Tibial nerve (tissue), 4 donors: Measurements from ENCODE around the gene AOC2. TPM values are rescaled to one million over a fixed set of nuclear protein-coding genes. Genes with fewer than 3 reads are reported as not detected.
"Not testable (repeated sequence)": the region's sequence is repeated elsewhere in the genome, so short reads cannot be mapped to it uniquely, and the experiment has no call there.

Source experiments
- DNase-seq, 2 donors: peaks; one replicate each; pipeline ENCODE4 v3.0.0-alpha.2; 2019; ENCODE audit warnings: low spot score in 2 of 2
- H3K27ac ChIP-seq, 4 donors: fragments of 200-600 bp; sonication (generic) in 3 of 4; one replicate each; pipeline ENCODE4 v1.5.1; 2017 to 2019; ENCODE audit warnings: mild to moderate bottlenecking in 1 of 4
- H3K27me3 ChIP-seq, 2 donors: fragments of 200-600 bp; sonication (generic) in 1 of 2; one replicate each; pipeline versions ENCODE4 v1.5.1 to v1.6.0; 2017 to 2019
- H3K36me3 ChIP-seq, 3 donors: fragments of 200-600 bp; sonication (generic); one replicate each; pipeline ENCODE4 v1.5.1; 2018 to 2019
- H3K4me1 ChIP-seq, 4 donors: fragments of 200-600 bp; sonication (generic) in 3 of 4; one replicate each; pipeline ENCODE4 v1.5.1; 2017 to 2019
- H3K4me3 ChIP-seq, 4 donors: fragments of 200-600 bp; sonication (generic) in 3 of 4; one replicate each; pipeline ENCODE4 v1.5.1; 2017 to 2019; ENCODE audit warnings: mild to moderate bottlenecking in 1 of 4, moderate library complexity in 1 of 4
- H3K9me3 ChIP-seq, 4 donors: fragments of 200-600 bp; sonication (generic) in 3 of 4; one replicate each; pipeline ENCODE4 v1.5.1; 2017 to 2019
- EP300 ChIP-seq, 2 donors: sonication (generic); formaldehyde crosslinking; IDR thresholded peaks; one replicate each; pipeline ENCODE4 v1.6.1; 2017; ENCODE audit warnings: antibody characterized with exemption in 2 of 2, mild to moderate bottlenecking in 1 of 2
- POLR2A ChIP-seq, 2 donors: fragments of 450-650 bp; IDR thresholded peaks; one replicate each; pipeline ENCODE4 v1.6.1; 2017; ENCODE audit warnings: antibody characterized with exemption in 2 of 2, mild to moderate bottlenecking in 2 of 2, moderate library complexity in 2 of 2
- WGBS, 2 donors: methylation state at CpG; one replicate each; pipeline ENCODE4 v1.1.5; 2018; 5-methylcytosine and 5-hydroxymethylcytosine counted together
- total RNA-seq, 4 donors: library from RNA; depleted of rRNA; stranded (reverse); fragments of >200 nt; gene quantifications; one replicate each; pipeline ENCODE4 v1.1.0, GENCODE V29; 2016
- TF ChIP-seq, protein P1 (sequence below), 5 experiments: fragments of 200-600 bp in 3 of 5; fragments of 450-650 bp in 2 of 5; sonication (generic) in 3 of 5; IDR thresholded peaks; one replicate each; pipeline ENCODE4 v1.5.1; 2016 to 2019; ENCODE audit warnings: antibody characterized with exemption in 5 of 5, mild to moderate bottlenecking in 3 of 5, moderate library complexity in 2 of 5

The AOC2 gene
- total RNA-seq, 4 donors from 2014 or later, result 2.0 to 3.3 (median 3.0) TPM

DNA sequence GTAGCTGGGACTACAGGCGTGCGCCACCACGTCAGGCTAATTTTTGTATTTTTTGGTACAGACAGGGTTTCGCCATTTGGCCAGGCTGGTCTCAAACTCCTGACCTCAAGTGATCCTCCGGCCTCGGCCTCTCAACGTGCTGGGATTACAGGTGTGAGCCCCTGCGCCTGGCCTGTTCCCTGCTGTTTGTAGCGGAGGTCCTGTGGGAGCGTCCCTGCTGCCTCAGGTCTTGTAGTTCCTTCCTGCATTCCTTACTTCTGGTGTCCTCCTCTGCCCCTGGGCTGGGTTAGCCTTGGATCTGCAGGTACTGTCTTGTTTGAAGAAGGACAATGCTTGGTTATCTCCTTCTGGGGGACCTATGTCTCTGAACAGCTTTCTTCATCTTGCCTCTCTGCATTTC lies 32.7 kb downstream of the AOC2 start:
- H3K4me3 ChIP-seq, result no peak overlapping the region
- TF ChIP-seq EP300 (IDR thresholded peaks at IDR 0.05) (no peak), POLR2A (IDR thresholded peaks at IDR 0.05) (no peak)
- TF ChIP-seq, protein P1, sequence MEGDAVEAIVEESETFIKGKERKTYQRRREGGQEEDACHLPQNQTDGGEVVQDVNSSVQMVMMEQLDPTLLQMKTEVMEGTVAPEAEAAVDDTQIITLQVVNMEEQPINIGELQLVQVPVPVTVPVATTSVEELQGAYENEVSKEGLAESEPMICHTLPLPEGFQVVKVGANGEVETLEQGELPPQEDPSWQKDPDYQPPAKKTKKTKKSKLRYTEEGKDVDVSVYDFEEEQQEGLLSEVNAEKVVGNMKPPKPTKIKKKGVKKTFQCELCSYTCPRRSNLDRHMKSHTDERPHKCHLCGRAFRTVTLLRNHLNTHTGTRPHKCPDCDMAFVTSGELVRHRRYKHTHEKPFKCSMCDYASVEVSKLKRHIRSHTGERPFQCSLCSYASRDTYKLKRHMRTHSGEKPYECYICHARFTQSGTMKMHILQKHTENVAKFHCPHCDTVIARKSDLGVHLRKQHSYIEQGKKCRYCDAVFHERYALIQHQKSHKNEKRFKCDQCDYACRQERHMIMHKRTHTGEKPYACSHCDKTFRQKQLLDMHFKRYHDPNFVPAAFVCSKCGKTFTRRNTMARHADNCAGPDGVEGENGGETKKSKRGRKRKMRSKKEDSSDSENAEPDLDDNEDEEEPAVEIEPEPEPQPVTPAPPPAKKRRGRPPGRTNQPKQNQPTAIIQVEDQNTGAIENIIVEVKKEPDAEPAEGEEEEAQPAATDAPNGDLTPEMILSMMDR (IDR thresholded peaks at IDR 0.05), result no peak
- no peak overlapping the region for H3K27ac ChIP-seq
- H3K9me3 ChIP-seq, result no peaks in the 10 kb centered on the region
- WGBS, 2 donors, result 92% methylated on average over 10 of the region's 10 CpGs
- H3K36me3 ChIP-seq, result no peaks in the 10 kb centered on the region
- H3K27me3 ChIP-seq, result no peaks in the 10 kb centered on the region
- H3K4me1 ChIP-seq, result peaks cover 0 to 4% (median 0%) of the 10 kb centered on the region in 4 donors
- no peak for DNase-seq

DNA sequence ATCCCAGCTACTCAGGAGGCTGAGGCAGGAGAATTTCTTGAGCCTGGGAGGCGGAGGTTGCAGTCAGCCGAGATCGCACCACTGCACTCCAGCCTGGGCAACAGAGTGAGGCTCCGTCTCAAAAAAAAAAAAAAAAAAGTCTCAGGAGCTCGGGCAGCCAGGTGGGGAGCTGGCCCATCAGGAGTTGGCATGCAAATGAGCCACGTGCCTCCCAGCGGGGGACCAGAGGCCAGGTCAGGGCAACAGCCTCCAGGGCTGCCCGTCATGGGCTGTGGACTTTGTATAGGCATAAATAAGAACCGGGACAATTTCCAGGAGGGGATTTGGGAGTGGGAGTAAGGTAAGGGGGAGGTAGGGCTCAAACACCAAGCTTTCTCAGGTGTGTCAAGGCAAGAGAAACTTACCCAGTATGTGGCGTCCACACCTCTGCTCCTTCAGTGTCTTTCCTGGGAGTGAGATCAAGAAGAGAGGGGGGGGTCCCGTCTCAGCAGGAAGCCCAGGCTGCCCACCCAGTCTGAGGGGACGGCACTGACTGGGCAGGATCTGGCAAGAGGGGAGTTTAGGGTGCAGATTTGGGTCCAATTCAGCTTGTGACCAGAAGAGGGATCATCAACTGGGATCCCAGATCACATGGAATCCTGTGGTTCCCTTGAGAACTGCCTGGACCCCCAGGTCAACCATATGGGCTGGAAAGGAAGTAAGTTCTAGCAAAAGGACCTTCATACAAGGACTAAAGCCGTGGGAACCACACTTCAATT lies 33.9 kb downstream of the AOC2 start:
- no peaks in the 10 kb centered on the region for H3K27me3 ChIP-seq
- no peaks in the 10 kb centered on the region for H3K36me3 ChIP-seq
- no peaks in the 10 kb centered on the region for H3K9me3 ChIP-seq
- DNase-seq, result no peak
- H3K4me1 ChIP-seq, result peaks cover 0 to 4% (median 0%) of the 10 kb centered on the region in 4 donors
- H3K27ac ChIP-seq, result no peak overlapping the region
- no peak overlapping the region for H3K4me3 ChIP-seq
- 29 to 46% methylated on average over 13 of the region's 13 CpGs for WGBS, 2 donors
- TF ChIP-seq, protein P1 (IDR thresholded peaks at IDR 0.05), result no peak
- no peak for TF ChIP-seq POLR2A (IDR thresholded peaks at IDR 0.05)
- no peak for TF ChIP-seq EP300 (IDR thresholded peaks at IDR 0.05)

- no peaks in the 10 kb centered on the region for H3K36me3 ChIP-seq
- H3K4me1 ChIP-seq, result peaks cover 0 to 4% (median 0%) of the 10 kb centered on the region in 4 donors
- no peaks in the 10 kb centered on the region for H3K27me3 ChIP-seq
- H3K27ac ChIP-seq, result no peak overlapping the region
- 73 to 86% methylated on average over 8 of the region's 8 CpGs for WGBS, 2 donors
- H3K4me3 ChIP-seq, result no peak overlapping the region
- no peak for DNase-seq
- no peak for TF ChIP-seq EP300 (IDR thresholded peaks at IDR 0.05)
- TF ChIP-seq, protein P1 (IDR thresholded peaks at IDR 0.05), result no peak
- no peak for TF ChIP-seq POLR2A (IDR thresholded peaks at IDR 0.05)
- no peaks in the 10 kb centered on the region for H3K9me3 ChIP-seq
These were observed 34.7 kb downstream of the AOC2 start for GRCh38 chr17:42878924-42879595.

DNA sequence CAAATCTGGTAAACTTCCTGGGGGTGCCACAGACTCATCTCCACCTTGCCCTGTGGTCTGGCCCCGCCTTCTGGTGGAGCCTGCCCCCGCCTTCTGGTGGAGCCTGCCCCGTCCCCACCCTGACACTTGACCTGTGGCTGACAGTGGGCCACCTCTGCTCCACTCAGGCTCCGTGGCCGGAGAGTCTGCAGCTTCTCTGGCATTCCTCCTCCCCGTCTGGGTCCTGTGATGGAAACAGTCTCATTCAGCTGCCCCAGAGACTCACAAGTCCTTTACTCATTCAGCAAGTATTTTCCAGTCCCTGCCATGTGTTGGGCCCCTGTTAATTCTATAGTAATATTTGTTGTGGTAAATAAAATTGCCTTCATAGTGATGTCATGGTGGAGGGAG lies 35.2 kb downstream of the AOC2 start:
- H3K27ac ChIP-seq, result no peak overlapping the region
- 50 to 60% methylated on average over 5 to 6 of the region's 6 CpGs for WGBS, 2 donors
- DNase-seq, result no peak
- peaks cover 0 to 4% (median 0%) of the 10 kb centered on the region in 4 donors for H3K4me1 ChIP-seq
- no peaks in the 10 kb centered on the region for H3K9me3 ChIP-seq
- H3K4me3 ChIP-seq, result no peak overlapping the region
- no peaks in the 10 kb centered on the region for H3K36me3 ChIP-seq
- no peaks in the 10 kb centered on the region for H3K27me3 ChIP-seq
- TF ChIP-seq EP300 (IDR thresholded peaks at IDR 0.05), result no peak
- TF ChIP-seq POLR2A (IDR thresholded peaks at IDR 0.05), result no peak
- TF ChIP-seq, protein P1 (IDR thresholded peaks at IDR 0.05), result no peak

- WGBS, 2 donors, result 53 to 57% methylated on average over 5 of the region's 5 CpGs
- DNase-seq, result no peak
- Histone ChIP-seq H3K4me3 (no peak overlapping the region), H3K4me1 (peaks cover 0 to 4% (median 0%) of the 10 kb centered on the region in 4 donors), H3K27ac (peak overlapping the region in 1 of 4 donors; percentile 27), H3K27me3 (no peaks in the 10 kb centered on the region), H3K36me3 (no peaks in the 10 kb centered on the region), H3K9me3 (no peaks in the 10 kb centered on the region)
- TF ChIP-seq, protein P1 (IDR thresholded peaks at IDR 0.05), result no peak
- no peak for TF ChIP-seq EP300 (IDR thresholded peaks at IDR 0.05)
- no peak for TF ChIP-seq POLR2A (IDR thresholded peaks at IDR 0.05)
These were observed 36.5 kb downstream of the AOC2 start for GRCh38 chr17:42880776-42881310.

- not testable (repeated sequence) for H3K27me3 ChIP-seq, H3K36me3 ChIP-seq, H3K4me1 ChIP-seq, H3K9me3 ChIP-seq, H3K4me3 ChIP-seq, DNase-seq
- H3K27ac ChIP-seq, result peak overlapping the region in 2 of 4 donors; percentile 27 to 52
- WGBS, 2 donors, result 95 to 97% methylated on average over 6 of the region's 6 CpGs
These were observed 37.3 kb downstream of the AOC2 start for GRCh38 chr17:42881706-42882105.
